ENCODE data around the gene EEA1.

The EEA1 gene

GRCh38 chr12:92762773-92763172 lies 166.3 kb downstream of the EEA1 start:
- no peak for TF ChIP-seq SIN3A (IDR thresholded peaks at IDR 0.05; ENCODE audit: borderline replicate concordance, insufficient read depth, low read length)
- TF ChIP-seq POLR2AphosphoS5 (IDR thresholded peaks at IDR 0.05; ENCODE audit: low read depth, low read length) = no peak
- no peak for TF ChIP-seq REST (IDR thresholded peaks at IDR 0.05; ENCODE audit: insufficient read depth in 1 of 2, low read depth in 2 of 2, low read length in 2 of 2)
- no peak for TF ChIP-seq FOXP2 (optimal IDR thresholded peaks at IDR 0.05; ENCODE audit: borderline replicate concordance, extremely low read depth, extremely low read length, insufficient read depth)

GRCh38 chr12:92759634-92760268 lies 169.3 kb downstream of the EEA1 start:
- TF ChIP-seq TAF1 (IDR thresholded peaks at IDR 0.05; ENCODE audit: borderline replicate concordance, insufficient read depth, low read length) (no peak), POLR2AphosphoS5 (IDR thresholded peaks at IDR 0.05; ENCODE audit: low read depth, low read length) (no peak), FOXP2 (optimal IDR thresholded peaks at IDR 0.05; ENCODE audit: borderline replicate concordance, extremely low read depth, extremely low read length, insufficient read depth) (no peak), SIN3A (IDR thresholded peaks at IDR 0.05; ENCODE audit: borderline replicate concordance, insufficient read depth, low read length) (no peak), REST (IDR thresholded peaks at IDR 0.05; ENCODE audit: insufficient read depth in 1 of 2, low read depth in 2 of 2, low read length in 2 of 2) (no peak)

GRCh38 chr12:92757597-92758121 lies 171.4 kb downstream of the EEA1 start:
- no peak for TF ChIP-seq REST (IDR thresholded peaks at IDR 0.05; ENCODE audit: insufficient read depth in 1 of 2, low read depth in 2 of 2, low read length in 2 of 2)
- no peak for TF ChIP-seq FOXP2 (optimal IDR thresholded peaks at IDR 0.05; ENCODE audit: borderline replicate concordance, extremely low read depth, extremely low read length, insufficient read depth)
- no peak for TF ChIP-seq SIN3A (IDR thresholded peaks at IDR 0.05; ENCODE audit: borderline replicate concordance, insufficient read depth, low read length)
- TF ChIP-seq POLR2AphosphoS5 (IDR thresholded peaks at IDR 0.05; ENCODE audit: low read depth, low read length) = no peak
- no peak for TF ChIP-seq TAF1 (IDR thresholded peaks at IDR 0.05; ENCODE audit: borderline replicate concordance, insufficient read depth, low read length)

- TF ChIP-seq POLR2AphosphoS5 (IDR thresholded peaks at IDR 0.05; ENCODE audit: low read depth, low read length) (no peak), SIN3A (IDR thresholded peaks at IDR 0.05; ENCODE audit: borderline replicate concordance, insufficient read depth, low read length) (no peak)
Observed at GRCh38 chr12:92756898-92757596, 172.0 kb downstream of the EEA1 start.

- no peak for TF ChIP-seq TAF1 (IDR thresholded peaks at IDR 0.05; ENCODE audit: borderline replicate concordance, insufficient read depth, low read length)
- no peak for TF ChIP-seq POLR2AphosphoS5 (IDR thresholded peaks at IDR 0.05; ENCODE audit: low read depth, low read length)
- TF ChIP-seq SIN3A (IDR thresholded peaks at IDR 0.05; ENCODE audit: borderline replicate concordance, insufficient read depth, low read length) = no peak
- no peak for TF ChIP-seq FOXP2 (optimal IDR thresholded peaks at IDR 0.05; ENCODE audit: borderline replicate concordance, extremely low read depth, extremely low read length, insufficient read depth)
- no peak for TF ChIP-seq REST (IDR thresholded peaks at IDR 0.05; ENCODE audit: insufficient read depth in 1 of 2, low read depth in 2 of 2, low read length in 2 of 2)
Observed at GRCh38 chr12:92753976-92754885, 174.9 kb downstream of the EEA1 start.
